Left lung (tissue), 10 donors: ENCODE measurements around the gene ZC3H14. TPM values are rescaled to one million over a fixed set of nuclear protein-coding genes. Genes with fewer than 3 reads are reported as not detected.

ENCODE experiments used
- ATAC-seq: fragments of 200-7000 bp; cut with Tn5 transposase; one replicate; pipeline ENCODE4 v1.9.1; 2020; ENCODE audit warnings: moderate library complexity
- DNase-seq, 4 donors: peaks; one replicate each; pipeline ENCODE4 v3.0.0-alpha.2; 2013 to 2020
- H3K27ac ChIP-seq, 2 donors: fragments of 200-600 bp; sonication (generic) in 1 of 2; one replicate each; pipeline versions ENCODE4 v1.5.0 to v1.8.0; 2020 to 2021
- H3K27me3 ChIP-seq, 2 donors: fragments of 200-600 bp; sonication (generic) in 1 of 2; one replicate each; pipeline versions ENCODE4 v1.5.0 to v1.8.0; 2020 to 2021
- H3K36me3 ChIP-seq, 2 donors: fragments of 200-600 bp; sonication (generic) in 1 of 2; one replicate each; pipeline versions ENCODE4 v1.5.0 to v1.8.0; 2020 to 2021
- H3K4me1 ChIP-seq, 2 donors: fragments of 200-600 bp; one replicate each; pipeline ENCODE4 v1.8.0; 2021
- H3K4me3 ChIP-seq, 2 donors: fragments of 200-600 bp; sonication (generic) in 1 of 2; one replicate each; pipeline versions ENCODE4 v1.5.0 to v1.8.0; 2020 to 2021; ENCODE audit warnings: mild to moderate bottlenecking in 1 of 2
- H3K9me3 ChIP-seq, 2 donors: fragments of 200-600 bp; sonication (generic) in 1 of 2; one replicate each; pipeline versions ENCODE4 v1.5.0 to v1.8.0; 2020 to 2021
- CTCF ChIP-seq, 2 donors: fragments of 200-600 bp; sonication (generic) in 1 of 2; IDR thresholded peaks; one replicate each; pipeline versions ENCODE4 v1.5.0 to v1.8.0; 2021; ENCODE audit warnings: antibody characterized with exemption in 2 of 2
- intact Hi-C, 2 donors: fragments of 100-400 bp; cut with DNase I; formaldehyde crosslinking; loops; one replicate each; pipeline versions ENCODE4 v1.11.2 to v1.14.2; 2022
- polyA plus RNA-seq, 6 donors: library from polyadenylated mRNA; unstranded; fragments of 120-200 nt; gene quantifications; one replicate each; pipeline ENCODE4 v1.2.1, GENCODE V29; 2013; ENCODE audit not compliant: insufficient read length in 6 of 6
- total RNA-seq, 2 donors: library from RNA; stranded (reverse); fragmentation: NEBNext Ultra II Directional; extraction: Animal tissue kit (Norgen Biotek cat#: 25700); gene quantifications; one replicate each; pipeline ENCODE4 v1.2.1, GENCODE V29; 2021
- donor health status: DM: no; HTN: yes; CAD: no.
- donor health status: DM: no; HTN: no; CAD: no.

The ZC3H14 gene
- total and polyA plus RNA-seq, 8 donors: 46.6 to 86.2 (median 80.0) TPM

- intact Hi-C loops: no loop called here
- H3K4me1 ChIP-seq: peaks cover 0 to 8% of the 10 kb centered on the region in 2 donors
- no peak for TF ChIP-seq CTCF (IDR thresholded peaks at IDR 0.05)
- H3K27me3 ChIP-seq: no peaks in the 10 kb centered on the region
- H3K4me3 ChIP-seq: no peak overlapping the region
- no peaks in the 10 kb centered on the region for H3K9me3 ChIP-seq
- peaks cover 0 to 14% of the 10 kb centered on the region in 2 donors for H3K36me3 ChIP-seq
- ATAC-seq (no peak), DNase-seq (no peak)
- H3K27ac ChIP-seq: no peak overlapping the region
Observed at GRCh38 chr14:88545256-88545655, 17.6 kb upstream of the ZC3H14 start.

GRCh38 chr14:88546621-88547385 is 16.0 kb upstream of the ZC3H14 start:
- intact Hi-C loops: no loop called here
- H3K36me3 ChIP-seq: peaks cover 0 to 14% of the 10 kb centered on the region in 2 donors
- peaks cover 0 to 22% of the 10 kb centered on the region in 2 donors for H3K4me1 ChIP-seq
- DNase-seq: no peak
- H3K4me3 ChIP-seq: no peak overlapping the region
- peaks cover 0 to 11% of the 10 kb centered on the region in 2 donors for H3K27me3 ChIP-seq
- peak; percentile 29 for ATAC-seq
- no peak for TF ChIP-seq CTCF (IDR thresholded peaks at IDR 0.05)
- no peak overlapping the region for H3K27ac ChIP-seq
- H3K9me3 ChIP-seq: no peaks in the 10 kb centered on the region

GRCh38 chr14:88547386-88547780 is 15.5 kb upstream of the ZC3H14 start:
- no peaks in the 10 kb centered on the region for H3K9me3 ChIP-seq
- no peak for TF ChIP-seq CTCF (IDR thresholded peaks at IDR 0.05)
- ATAC-seq: no peak

GRCh38 chr14:88550078-88550477 is 12.8 kb upstream of the ZC3H14 start:
- no peak overlapping the region for H3K4me3 ChIP-seq
- H3K27ac ChIP-seq: no peak overlapping the region
- H3K27me3 ChIP-seq: peaks cover 0 to 44% of the 10 kb centered on the region in 2 donors
- peaks cover 4 to 40% of the 10 kb centered on the region in 2 donors for H3K4me1 ChIP-seq
- peaks cover 0 to 14% of the 10 kb centered on the region in 2 donors for H3K36me3 ChIP-seq
- no peak for TF ChIP-seq CTCF (IDR thresholded peaks at IDR 0.05)
- no peak for DNase-seq
- intact Hi-C loops: no loop called here
- no peak for ATAC-seq
- no peaks in the 10 kb centered on the region for H3K9me3 ChIP-seq

More at GRCh38 chr14:88547386-88547780, 15.5 kb upstream of the ZC3H14 start:
- Histone ChIP-seq H3K36me3 (peaks cover 0 to 14% of the 10 kb centered on the region in 2 donors), H3K4me1 (peaks cover 0 to 28% of the 10 kb centered on the region in 2 donors), H3K4me3 (no peak overlapping the region), H3K27ac (no peak overlapping the region), H3K27me3 (peaks cover 0 to 17% of the 10 kb centered on the region in 2 donors)
- intact Hi-C loops: no loop called here
- no peak for DNase-seq

GRCh38 chr14:88551094-88551870 is 11.6 kb upstream of the ZC3H14 start:
- peaks cover 4 to 45% of the 10 kb centered on the region in 2 donors for H3K4me1 ChIP-seq
- intact Hi-C loops: no loop called here
- DNase-seq (peak; percentile 72 to 88 (median 78)), ATAC-seq (peak; percentile 84)
- peak overlapping the region; percentile 57 to 62 for H3K4me3 ChIP-seq
- no peak for TF ChIP-seq CTCF (IDR thresholded peaks at IDR 0.05)
- peak overlapping the region; percentile 40 to 50 for H3K27ac ChIP-seq
- H3K27me3 ChIP-seq: peaks cover 0 to 56% of the 10 kb centered on the region in 2 donors
- peaks cover 0 to 14% of the 10 kb centered on the region in 2 donors for H3K36me3 ChIP-seq
- H3K9me3 ChIP-seq: no peaks in the 10 kb centered on the region
